GM23338 (cell line): Measurements from ENCODE around the gene OPTN.

Experiments
- CTCF ChIP-seq, 2 experiments: fragments of 200-600 bp in 1 of 2; sonication (generic) in 1 of 2; conservative IDR thresholded peaks; 2 replicates each; pipeline versions ENCODE4 v1.5.1 to v1.6.1; 2016 to 2017; ENCODE audit warnings: antibody characterized with exemption in 2 of 2, low read depth in 2 of 2, mild to moderate bottlenecking in 2 of 2, moderate library complexity in 1 of 2
- EZH2phosphoT487 ChIP-seq: fragments of 200-600 bp; sonication (generic); IDR thresholded peaks from one replicate; pipeline ENCODE4 v1.8.1; 2018; ENCODE audit warnings: antibody characterized with exemption; ENCODE audit not compliant: unreplicated experiment
- REST ChIP-seq: IDR thresholded peaks from one replicate; pipeline ENCODE4 v1.6.1; 2018; ENCODE audit warnings: antibody characterized with exemption; ENCODE audit not compliant: unreplicated experiment
- STAT1 ChIP-seq: IDR thresholded peaks from one replicate; pipeline ENCODE4 v1.6.1; 2016; ENCODE audit warnings: antibody characterized with exemption; ENCODE audit not compliant: unreplicated experiment

GRCh38 chr10:13139150-13139549 is 39.2 kb downstream of the OPTN start:
- TF ChIP-seq CTCF (conservative IDR thresholded peaks at IDR 0.05; ENCODE audit: low read depth in 2 of 2) (no peak), STAT1 (no peak), REST (no peak), EZH2phosphoT487 (no peak)
